ENCODE data around the gene MNX1. TPM values are rescaled to one million over a fixed set of nuclear protein-coding genes. Genes with fewer than 3 reads are reported as not detected.
A peak's percentile ranks its signal among the peaks of the same experiment; 100 is the strongest.

The MNX1 gene
- total RNA-seq, 1 donor from 2014 or later = 103 TPM

- H3K9me3 Mint-ChIP-seq (ENCODE audit: low read depth) = no peaks in the 10 kb centered on the region
Measured at GRCh38 chr7:157023589-157023905, 13.1 kb upstream of the MNX1 start.

DNA sequence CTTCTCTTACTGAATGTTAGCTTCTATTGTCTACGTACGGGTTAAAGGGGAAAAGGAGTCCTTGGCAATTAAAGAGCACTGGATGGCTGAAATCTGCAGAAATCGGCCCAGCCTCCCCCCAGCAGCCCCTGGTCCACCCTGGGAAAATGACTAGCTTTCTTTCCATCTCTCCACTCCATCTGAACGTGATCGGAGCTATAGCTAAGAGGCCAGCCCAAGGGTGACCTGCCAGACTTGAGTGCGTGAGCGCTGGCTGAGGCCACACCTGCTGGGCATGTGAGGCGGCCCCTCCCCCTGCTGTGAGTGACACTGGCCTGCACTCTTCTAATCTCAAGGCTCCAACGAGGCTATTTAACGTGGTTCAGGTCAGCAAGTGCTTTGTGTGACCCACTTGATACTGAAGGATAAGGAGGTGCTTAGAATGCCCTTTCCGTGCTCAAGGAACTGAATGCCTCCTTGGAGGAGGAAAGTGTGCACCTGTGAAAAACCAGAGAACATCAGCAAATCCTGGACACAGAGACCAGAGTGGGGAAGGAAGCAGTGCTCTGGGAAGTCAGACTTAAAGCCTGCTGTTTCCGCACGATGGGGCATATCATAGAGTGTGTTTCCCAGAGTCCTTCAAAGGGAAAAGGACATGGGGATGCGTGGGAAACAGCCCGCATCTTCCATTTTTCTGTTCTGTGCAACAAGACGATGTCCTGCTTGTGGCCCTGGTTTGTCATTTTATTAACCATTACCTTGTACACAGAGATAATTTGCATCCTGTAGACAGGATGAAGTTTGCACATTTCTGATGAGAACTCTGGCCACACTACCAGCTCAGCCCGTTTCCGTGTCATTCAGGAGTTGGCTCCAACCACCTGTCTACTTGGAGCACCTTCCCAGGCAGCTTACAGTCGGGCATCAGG is 12.5 kb upstream of the MNX1 start:
- DNase-seq (ENCODE audit: low spot score, unreplicated experiment) = no peak
- Mint-ChIP-seq H3K27me3 (peaks cover 80% of the 10 kb centered on the region), H3K27ac (peak overlapping the region; percentile 14), H3K4me3 (ENCODE audit: low read depth) (peak overlapping the region; percentile 29), H3K36me3 (ENCODE audit: insufficient read depth) (no peaks in the 10 kb centered on the region), H3K9me3 (ENCODE audit: low read depth) (no peaks in the 10 kb centered on the region), H3K4me1 (ENCODE audit: low read depth) (peaks cover 20% of the 10 kb centered on the region)
- TF ChIP-seq CTCF (IDR thresholded peaks at IDR 0.05; ENCODE audit: unreplicated experiment) = no peak

More at GRCh38 chr7:157023589-157023905, 13.1 kb upstream of the MNX1 start:
- Mint-ChIP-seq H3K4me3 (ENCODE audit: low read depth) (no peak overlapping the region), H3K27ac (no peak overlapping the region), H3K4me1 (ENCODE audit: low read depth) (peaks cover 23% of the 10 kb centered on the region), H3K27me3 (peaks cover 80% of the 10 kb centered on the region), H3K36me3 (ENCODE audit: insufficient read depth) (no peaks in the 10 kb centered on the region)
- no peak for TF ChIP-seq CTCF (IDR thresholded peaks at IDR 0.05; ENCODE audit: unreplicated experiment)
- DNase-seq (ENCODE audit: low spot score, unreplicated experiment) = no peak

DNA sequence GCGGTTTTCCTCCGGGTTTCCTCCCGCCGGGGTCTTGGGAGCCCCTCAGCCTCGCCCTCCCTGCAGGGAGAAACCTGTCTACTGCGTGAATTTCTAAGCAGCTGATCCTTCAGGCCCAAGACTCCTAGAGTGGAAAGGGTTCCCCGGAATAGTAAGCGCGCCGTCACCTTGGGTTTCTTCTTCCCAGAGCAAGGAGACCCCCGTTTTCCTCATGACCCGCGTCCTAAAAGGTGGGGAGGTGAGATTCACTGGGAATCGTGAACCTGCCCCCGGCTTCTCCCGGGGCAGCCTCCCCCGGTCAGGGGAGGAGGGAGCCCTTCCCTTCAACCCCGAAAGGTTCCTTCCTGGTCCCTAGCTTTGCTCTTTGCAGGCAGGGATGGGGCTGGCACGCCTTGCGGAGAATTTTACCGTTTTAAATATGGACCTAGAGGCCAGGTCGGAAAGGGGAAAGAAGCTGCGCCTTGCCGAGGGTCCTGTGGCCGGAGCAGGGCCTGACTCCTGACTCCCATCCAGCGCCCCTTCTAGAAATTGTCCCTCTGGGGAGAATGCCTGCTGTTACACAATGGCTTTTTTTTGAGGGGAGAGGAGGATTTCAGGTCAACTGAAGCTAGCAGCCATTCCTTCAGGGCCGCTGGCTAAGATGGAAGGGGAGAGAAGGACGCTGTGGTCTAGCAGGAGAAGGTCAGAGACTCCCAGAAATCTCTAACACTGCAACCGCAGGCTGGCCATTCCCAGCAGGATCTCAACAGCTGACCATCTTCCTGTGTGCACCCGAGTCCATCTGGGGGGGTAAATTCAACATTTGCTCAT is 11.6 kb upstream of the MNX1 start:
- H3K9me3 Mint-ChIP-seq (ENCODE audit: low read depth) = no peaks in the 10 kb centered on the region
- no peak for TF ChIP-seq CTCF (IDR thresholded peaks at IDR 0.05; ENCODE audit: unreplicated experiment)
- peaks cover 79% of the 10 kb centered on the region for H3K27me3 Mint-ChIP-seq
- no peak overlapping the region for H3K4me3 Mint-ChIP-seq (ENCODE audit: low read depth)
- no peak for DNase-seq (ENCODE audit: low spot score, unreplicated experiment)
- H3K27ac Mint-ChIP-seq = peak overlapping the region; percentile 49
- H3K4me1 Mint-ChIP-seq (ENCODE audit: low read depth) = peaks cover 18% of the 10 kb centered on the region
- H3K36me3 Mint-ChIP-seq (ENCODE audit: insufficient read depth) = no peaks in the 10 kb centered on the region

DNA sequence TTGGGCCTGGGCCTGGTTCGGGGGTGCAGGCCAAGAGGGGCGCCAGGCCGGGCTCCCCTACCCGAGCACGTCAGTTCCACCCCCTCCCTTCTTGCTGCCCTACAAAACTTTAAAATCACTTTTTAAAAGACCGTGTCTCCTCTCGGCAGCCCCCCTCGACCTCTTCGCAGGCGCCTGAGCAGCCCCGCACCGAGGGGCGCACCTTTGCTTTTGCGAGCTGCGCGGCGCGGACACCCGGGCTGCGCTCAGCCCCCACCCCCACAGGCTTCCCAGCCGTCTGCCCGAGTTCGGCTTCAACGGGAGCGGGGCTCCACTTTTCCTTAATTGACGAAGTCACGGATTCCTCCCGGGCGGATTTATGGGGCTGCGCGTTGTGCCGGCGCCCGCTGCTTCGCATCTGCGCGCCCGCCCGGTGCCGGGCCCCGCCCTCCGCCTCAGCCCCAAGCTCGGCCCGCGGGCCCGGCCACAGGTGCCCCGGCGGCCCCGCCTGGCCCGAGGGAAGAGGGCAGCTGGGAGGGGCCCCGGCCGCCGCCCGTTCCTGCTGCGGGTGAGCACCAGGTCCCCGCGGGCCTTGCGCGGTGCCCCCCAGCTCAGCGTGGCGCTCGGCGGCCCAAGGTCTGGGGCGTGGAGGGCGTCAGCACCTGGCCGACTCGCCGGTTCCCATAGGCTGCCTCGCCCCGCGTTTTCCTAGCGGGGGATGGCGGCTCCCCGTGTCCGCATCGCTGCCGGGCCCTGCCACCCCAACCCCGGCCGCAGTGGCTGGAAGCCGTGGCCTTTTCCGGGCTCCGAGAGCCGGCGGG is 10.8 kb upstream of the MNX1 start:
- Mint-ChIP-seq H3K4me1 (ENCODE audit: low read depth) (peaks cover 25% of the 10 kb centered on the region), H3K27me3 (peaks cover 74% of the 10 kb centered on the region), H3K4me3 (ENCODE audit: low read depth) (peak overlapping the region; percentile 31), H3K36me3 (ENCODE audit: insufficient read depth) (no peaks in the 10 kb centered on the region), H3K27ac (no peak overlapping the region), H3K9me3 (ENCODE audit: low read depth) (no peaks in the 10 kb centered on the region)
- DNase-seq (ENCODE audit: low spot score, unreplicated experiment) = no peak
- no peak for TF ChIP-seq CTCF (IDR thresholded peaks at IDR 0.05; ENCODE audit: unreplicated experiment)
